GM18861 (cell line): ENCODE results near the gene OBSL1.
A peak's percentile ranks its signal among the peaks of the same experiment; 100 is the strongest.

Experiments
- ATAC-seq: cut with Tn5 transposase; IDR thresholded peaks from one replicate; pipeline ENCODE4 v1.9.1; 2021; ENCODE audit not compliant: unreplicated experiment

The OBSL1 gene

DNA sequence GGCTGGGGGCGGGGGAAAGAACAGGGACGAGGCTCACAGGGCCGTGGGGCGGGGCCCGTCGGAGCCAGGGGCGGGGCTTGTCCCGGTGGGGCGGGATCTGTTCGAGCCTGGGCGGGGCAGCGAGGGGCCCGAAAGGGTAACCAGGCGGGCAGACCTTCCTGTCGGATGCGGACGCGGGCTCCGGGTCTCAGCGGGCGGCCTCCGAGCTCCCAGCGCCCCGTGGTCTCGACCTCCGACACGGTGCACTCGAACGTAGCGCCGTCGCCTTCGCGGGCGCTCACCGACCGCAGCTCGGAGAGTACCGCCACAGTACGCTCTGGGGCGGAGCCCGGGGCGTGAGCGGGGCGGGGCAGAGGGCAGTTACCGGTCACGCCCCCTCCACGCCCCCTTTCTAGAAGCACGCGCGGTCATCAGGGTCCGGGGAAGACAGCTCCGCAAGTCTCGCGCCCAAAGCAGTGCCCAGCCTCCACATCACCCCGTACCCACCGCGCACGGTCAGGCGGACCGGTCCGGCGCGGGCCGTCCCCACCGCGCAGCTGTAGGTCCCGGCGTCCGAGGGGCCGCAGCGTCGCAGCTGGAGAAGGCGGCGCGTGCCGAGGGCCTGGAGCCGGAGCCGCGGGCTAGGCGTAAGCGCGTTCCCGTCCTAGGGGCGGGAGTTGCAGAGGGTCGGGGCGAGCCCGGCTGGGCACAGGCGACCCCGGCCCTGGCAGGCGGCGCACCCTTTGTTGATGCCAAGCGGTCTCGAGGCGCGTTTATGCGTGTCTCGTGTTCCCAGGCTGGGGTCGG lies 18.8 kb downstream of the OBSL1 start:
- ATAC-seq = peak; percentile 75

DNA sequence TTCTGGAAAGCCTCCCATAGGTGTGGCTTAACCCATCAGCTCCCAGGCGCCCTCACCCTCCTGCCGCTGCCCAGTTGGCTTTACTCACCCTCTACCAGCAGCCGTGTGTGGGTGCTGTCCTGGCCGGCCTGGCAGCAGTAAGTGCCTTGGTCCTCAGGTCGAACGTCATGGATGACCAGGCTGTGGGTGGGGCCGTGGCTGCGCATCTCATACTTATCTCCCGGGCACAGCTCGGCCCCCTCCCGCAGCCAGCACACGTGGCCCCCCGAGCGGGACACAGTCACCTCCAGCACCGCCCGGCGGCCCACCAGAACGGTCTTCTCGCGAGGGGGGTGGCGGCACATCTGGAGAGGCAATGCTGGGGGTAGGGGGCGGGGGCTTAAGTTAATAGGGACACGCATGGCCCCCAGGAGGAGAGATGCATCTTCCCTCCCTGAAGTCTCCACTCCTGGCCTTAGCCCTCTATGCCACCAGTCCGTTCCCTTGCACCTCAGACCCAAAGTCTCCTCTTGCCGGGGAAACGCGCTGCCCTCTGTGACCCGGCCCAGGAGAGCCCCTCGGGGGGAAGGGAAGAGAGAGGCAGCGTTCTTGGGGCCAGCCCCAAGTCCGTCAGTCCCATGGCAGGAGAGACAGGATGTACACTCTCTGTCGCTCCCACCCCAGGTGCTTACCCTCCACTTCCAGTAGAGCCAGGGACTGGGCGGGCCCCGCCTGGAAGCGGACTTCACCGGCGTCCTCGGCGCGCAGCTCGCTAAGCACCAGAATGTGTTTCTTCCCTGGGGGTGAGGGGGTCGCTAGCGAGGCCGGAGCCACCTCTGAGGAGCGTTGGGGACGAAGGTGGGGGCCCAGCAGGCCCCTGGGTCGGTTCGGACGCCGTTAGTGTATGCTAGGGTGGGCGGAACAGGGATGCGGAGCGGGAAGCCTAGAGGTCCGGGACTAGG lies 19.6 kb downstream of the OBSL1 start:
- peak; percentile 23 for ATAC-seq

DNA sequence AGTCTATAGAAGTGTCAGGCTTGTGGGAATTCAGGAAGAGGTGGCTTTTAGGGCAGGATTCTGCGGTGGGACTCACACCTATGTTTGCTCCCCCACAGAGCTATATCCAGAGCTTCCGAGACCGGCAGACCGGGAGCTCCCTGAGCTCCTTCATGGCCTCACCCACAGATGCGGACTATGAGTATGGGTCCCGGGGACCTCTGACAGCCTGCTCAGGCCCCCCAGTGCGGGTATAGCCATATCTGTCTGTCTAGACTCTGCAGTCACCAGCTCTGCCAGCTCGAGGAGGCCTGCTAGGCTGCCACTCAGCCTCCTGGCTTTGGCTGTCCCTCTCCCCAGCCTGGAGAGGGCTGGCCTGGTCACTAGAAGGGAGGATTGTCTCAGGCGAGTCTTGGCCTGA lies 21.7 kb downstream of the OBSL1 start:
- no peak for ATAC-seq

DNA sequence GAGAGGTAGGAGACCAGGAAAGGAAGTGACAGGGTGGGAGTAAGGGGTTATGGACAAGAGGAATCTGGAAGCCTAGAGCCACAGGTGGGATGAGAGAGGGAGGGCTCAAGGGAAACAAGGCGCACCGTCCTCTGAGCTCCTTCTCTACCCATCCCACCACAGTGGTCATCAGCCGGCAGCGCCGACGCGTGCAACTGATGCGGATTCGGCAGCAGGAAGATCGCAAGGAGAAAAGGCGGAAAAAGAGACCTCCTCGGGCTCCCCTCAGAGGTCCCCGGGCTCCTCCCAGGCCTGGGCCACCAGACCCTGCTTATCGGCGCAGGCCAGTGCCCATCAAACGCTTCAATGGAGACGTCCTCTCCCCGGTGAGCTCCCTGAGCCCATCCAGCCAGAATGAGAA lies 22.3 kb downstream of the OBSL1 start:
- no peak for ATAC-seq

DNA sequence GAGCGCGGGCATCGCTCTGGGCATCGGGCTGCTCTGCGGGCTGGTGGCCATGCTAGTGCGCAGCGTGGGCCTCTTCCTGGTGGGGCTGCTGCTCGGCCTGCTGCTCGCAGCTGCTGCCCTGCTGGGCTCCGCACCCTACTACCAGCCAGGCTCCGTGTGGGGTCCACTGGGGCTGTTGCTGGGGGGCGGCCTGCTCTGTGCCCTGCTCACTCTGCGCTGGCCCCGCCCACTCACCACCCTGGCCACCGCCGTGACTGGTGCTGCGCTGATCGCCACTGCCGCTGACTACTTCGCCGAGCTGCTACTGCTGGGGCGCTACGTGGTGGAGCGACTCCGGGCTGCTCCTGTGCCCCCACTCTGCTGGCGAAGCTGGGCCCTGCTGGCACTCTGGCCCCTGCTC lies 23.7 kb downstream of the OBSL1 start:
- no peak for ATAC-seq

DNA sequence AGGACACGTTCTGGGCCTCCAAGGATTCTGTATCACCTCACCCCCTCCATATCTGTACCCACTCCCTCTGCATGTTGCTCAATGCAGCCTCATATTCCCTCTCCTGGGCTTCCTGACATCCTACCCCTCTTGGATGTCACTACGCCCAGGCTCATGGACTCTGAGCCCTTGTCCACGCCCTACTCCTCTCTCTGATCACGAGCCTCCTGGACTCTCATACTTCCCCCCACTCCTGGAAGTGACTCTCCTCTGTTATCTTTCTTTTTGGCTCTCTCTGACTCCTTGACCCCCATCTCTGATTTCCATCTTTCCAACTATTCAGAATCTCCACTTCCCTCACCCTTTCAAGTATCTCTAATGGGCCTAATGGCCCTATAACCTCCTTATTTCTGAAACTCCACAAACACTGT lies 25.4 kb downstream of the OBSL1 start:
- no peak for ATAC-seq

DNA sequence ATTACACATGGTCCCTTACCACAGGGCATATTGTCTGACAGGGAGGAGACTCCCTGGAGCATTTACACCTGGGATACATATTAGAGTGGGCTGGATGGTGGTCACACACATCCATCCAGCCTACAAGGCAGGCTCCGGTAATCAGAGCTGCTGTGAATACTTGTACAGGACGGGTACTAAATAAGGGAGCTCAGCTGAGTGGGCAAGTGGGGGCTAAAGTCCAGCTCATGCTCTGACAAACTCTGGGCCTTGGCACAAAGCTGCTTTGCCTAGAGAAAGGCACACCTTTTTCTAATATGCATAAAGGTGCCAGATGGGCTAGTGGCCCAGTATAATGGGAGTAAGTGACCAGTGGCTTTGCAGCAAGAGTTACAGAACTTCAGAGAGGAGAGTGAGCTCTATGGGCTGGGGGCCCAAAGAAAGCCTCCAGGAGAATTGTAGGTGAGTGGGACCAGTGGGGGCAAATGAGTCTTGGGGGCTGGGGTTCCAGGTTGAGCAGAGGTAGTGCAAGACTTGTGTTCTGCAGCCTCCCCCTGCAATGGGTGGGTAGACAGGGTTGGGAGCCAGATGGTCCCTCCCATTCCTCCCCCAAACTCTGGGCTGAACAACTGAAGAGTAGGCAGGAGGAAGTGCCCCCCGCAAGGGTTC lies 25.9 kb downstream of the OBSL1 start:
- ATAC-seq = no peak

DNA sequence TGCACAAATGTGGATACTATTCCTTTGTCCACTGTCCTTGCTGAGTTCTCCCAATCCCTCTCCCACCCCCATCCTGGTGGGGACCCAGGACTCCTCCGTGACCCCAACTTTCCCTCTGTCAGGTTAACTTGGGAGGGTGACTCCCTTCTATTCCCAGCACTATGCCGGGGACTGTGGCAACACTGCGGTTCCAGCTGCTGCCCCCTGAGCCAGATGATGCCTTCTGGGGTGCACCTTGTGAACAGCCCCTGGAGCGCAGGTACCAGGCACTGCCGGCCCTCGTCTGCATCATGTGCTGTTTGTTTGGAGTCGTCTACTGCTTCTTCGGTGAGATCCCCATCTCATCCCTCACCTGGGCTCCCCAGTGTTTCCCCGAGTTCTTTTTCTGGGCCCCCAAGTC lies 26.8 kb downstream of the OBSL1 start:
- no peak for ATAC-seq

DNA sequence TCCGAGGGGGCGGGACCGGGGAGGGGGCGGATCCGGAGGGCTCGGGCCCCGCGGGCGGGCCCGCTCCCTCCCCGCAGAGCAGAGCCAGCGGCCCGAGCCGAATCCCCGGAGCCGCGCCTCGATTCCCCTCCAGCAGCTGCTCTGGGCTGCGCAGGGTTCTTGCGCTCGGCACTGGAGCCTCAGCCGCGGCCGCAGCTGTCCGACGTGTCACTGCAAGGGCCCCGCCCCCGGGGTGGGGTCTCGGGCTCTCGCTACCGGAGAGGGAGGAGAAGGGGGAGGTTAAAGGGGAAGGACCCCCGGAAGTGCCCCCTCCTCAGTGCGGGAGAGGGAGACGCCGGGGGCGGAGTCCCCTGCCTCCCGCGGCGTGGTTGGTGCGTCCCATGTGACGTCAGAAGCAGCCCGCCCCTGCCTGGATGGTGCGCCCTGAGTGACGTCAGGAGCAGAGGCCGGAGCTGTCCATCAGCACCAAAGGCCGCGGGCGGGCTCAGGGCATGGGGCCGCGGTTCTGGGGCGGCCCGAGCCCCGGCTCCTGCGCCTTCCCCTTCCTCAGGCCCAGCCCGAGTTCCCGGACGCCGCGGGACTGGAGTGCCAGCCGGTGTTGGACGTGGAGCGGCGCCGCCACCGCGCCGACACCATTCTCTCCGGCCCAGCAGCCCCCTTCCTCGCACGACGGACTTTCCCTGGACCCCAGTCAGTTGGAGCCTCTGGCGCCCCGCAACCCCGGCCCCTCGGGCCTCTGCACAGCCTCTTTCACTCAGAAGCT lies 27.6 kb downstream of the OBSL1 start, which contains the start of the genes CHPF and TMEM198:
Gene CHPF (minus strand): TSS at position 214 of the 763 bp plus-strand sequence. CDS start 271 bp downstream, outside the sequence.
Gene TMEM198 (plus strand): TSS at position 433 of the 763 bp plus-strand sequence. CDS start 700 bp downstream, outside the sequence.
- peak; percentile 74 for ATAC-seq

DNA sequence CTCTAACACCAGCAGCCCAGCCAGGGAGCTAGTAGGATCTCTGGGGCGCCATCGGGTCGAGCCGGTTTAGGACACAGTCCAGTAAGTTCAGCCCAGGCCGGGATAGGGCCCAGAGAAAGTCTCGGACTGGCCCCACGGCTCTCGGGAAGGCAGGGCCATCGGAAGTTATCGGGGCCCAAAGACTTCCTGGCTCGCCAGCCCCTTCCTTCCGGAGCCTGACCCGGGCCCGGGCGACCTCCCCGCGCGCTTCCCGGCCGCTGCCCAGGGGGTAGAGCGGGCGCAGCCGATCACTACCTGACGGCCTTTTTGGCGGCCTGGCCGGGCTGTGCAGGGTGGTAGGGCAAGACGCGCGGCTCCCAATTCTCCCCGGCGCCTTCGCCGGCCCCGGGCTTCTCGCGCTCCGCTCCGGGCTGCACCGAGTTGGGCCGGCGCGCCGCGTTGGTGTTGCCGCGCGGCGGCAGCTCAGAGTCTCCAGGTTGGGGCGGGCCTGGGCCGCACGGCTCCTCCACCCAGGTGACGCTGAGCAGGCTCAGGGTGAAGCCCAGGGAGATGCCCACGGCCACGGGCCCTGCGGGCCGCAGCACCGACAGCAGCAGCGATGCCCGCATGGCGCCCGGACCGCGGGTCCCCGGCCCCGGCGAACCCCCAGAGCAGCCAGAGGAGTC lies 28.3 kb downstream of the OBSL1 start:
- ATAC-seq = peak; percentile 2

DNA sequence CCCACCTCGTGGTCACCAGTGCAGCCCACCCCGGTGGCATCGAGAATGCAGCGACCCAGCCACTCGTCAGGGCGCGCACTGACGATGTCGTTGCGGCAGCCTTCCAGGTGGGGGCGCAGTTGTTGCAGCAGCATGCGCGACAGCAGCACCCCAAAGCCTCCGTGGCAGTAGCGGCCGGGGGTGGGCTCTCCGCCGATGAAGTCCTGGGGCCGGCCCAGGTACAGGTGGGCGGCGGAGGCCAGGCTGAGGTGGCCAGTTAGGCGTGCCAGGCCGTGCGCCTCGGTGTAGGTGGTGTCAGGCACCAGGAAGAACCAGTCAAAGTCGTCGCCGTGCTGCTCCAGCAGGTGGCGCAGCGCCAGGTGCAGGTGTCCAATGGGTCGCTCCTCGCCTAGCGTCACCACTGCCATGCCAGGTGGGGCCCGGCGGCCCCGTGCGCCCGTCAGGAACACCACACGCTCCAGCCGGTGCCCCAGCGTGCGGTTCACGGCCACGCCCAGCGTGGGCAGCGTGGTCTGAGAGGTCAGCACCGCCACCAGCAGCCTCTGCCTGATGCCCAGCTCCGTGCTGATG lies 29.6 kb downstream of the OBSL1 start:
- ATAC-seq = peak; percentile 57

DNA sequence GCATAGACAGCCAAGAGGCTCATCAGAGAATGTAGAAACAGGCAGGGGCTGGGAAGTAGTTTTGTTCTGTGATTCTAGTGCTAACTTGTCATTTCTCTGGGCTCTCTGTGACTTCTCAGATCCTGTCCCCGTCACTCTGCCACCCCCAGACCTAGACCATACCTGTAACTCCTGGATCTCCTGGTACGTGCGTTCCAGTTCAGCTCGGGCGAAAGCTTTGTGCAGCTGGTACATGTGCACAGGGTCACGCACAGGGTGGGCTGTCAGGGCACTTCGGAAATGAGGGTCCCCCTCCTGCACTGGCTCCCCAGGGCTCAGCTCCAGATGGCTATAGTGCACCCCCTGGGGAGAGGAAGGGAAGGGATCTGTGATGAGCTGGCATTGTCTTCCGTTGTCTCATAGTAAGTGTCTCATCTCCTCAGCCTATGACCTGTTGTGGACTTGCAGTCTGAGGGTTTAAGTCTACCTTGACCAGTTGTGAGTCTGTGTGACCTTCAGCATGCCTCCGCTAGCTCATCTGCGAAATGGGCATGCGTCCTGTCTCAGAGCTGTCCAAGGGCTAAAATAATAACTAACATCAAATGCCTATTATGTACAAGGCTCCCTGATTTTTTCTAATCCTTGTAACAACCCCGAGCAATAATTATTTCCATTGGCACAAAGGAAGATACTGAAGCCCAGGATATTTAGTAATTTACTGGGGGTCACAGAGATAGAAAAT lies 30.4 kb downstream of the OBSL1 start:
- ATAC-seq = no peak

DNA sequence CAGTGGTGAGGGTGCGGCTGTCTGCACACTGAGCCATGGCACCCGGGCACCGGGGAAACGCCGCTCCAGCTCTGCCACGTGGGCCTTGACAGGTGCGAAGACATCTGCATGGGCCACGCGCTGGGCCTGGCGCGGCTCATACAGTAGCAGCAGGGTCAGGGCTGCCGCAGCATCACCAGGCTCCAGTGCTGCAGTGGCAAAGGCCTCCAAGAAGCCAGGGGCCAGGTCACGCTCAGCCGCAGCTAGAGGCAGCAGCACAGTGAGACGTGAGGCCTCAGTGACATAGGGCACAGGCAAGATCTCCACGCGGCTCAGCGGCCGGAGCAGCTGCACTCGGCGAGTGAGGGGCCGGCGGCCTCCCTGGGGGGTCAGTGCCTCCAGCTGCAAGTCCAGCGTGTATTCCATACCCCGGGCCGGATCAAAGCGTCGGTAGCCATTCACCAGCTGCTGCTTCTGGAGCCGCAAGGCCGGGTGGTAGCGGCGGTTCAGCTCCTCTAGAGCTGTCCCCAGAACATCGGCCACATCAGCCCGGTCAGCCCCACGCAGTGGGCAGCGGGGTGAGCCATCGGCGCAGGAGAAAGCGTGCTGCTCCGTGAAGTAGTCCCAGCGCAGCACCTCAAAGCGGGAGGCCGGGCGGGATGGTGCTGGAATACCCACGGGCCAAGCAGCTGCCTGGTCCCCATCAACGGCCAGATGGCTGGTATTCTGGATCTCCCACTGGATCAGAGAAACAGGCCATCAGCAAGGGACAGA lies 31.2 kb downstream of the OBSL1 start:
- no peak for ATAC-seq

DNA sequence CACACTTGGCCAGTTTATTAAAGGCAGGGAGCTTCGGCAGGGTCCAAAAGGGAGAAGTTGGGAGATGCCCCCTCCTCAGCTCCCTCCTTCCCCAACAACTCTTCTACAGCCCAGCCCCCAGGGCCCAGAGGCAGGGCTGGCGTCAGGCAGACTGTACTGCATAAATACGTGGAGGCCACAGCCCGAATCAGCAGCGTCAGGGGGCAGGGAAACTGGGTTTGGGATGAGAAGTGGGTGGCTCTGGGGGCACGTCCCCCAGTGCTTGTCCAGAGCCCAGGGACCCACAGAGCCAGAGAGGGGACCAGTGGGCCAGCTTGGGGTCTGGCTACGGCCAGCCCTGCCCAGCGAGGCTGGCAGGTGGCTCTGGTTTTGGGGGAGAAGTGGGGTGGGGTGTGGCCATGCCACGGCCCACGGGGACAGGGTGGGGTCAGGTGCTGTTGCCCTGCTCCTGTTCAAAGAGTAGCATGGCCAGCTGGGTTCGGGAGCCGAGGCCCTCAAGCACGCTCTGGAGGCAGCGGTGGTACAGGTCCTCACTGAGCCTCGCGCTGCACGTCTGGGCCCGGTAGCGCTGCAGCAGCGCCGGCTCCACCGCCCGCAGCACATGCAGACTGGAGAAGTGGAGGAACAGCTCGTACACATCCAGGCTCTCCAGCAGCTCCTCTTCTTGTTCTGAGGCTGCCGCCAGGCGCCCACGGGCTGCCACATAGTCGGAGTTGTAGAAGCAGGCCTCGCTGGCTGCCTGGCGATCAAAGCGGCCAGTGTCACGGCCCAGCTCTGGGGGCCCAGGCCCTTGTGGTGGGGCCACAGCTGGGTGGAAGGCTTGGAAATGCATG lies 32.2 kb downstream of the OBSL1 start:
- ATAC-seq = no peak

DNA sequence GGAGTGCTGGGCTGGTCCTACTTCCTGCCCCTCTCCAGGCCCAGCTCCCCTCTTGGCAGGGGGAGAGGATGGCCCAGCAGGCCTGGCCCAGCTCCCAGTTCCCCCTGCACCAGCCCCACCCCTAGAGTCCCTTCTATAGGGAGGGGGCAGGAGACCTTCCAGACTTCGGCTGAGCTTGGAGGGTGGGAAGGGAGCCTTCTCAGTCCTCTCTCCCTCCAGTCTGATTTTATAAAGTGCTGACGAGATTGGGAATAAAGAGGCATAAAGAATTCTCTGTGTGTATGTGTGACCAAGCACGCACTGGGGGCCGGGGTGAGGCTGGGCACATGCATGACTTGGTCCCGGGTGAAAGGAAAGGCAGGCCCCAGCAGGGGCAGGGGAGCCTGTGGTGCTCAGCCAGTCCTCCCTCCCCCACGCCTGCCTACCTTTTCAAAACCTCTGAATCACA lies 32.8 kb downstream of the OBSL1 start:
- ATAC-seq = no peak

DNA sequence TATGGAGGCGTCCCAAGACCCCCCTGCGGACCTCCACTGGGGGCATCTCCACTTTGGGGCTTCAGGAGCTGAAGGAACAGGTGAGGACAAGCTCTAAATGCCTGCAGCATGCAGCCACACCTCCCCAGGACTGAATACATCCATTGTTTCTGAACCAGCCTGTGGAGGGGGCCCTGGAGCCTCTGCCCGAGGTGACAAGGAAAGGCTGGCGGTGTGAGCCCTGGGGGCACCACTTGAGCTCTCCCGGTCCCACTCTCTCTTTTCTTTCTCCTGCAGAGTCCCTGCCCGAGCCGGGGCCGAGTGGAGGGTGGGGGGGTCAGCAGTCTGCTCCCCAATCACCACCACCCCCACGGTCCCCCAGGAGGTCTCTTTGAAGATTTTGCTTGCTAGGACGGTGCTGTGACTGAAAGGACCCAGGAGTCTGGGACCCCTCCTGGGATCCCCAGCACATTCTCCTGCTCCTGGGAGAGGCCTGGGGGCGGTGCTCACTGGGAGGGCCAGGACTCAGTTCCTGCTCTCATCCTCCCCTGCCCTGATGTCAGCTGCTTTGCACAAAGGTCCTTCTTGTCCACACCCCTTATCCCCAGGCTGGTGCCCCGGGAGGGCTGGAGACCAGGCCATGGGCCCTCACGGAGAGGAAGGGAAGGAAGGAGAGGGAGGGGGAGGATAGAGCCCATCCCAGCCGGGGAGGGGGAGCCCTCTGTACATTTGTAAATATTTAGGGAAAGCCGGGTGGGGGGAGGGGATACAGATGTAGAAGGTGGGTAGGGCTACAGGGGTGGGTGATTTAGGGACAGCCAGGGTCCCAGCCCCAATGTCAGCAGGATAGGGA lies 33.5 kb downstream of the OBSL1 start:
- ATAC-seq = no peak
